Measurements from ENCODE around the gene GID8. TPM values are rescaled to one million over a fixed set of nuclear protein-coding genes. Genes with fewer than 3 reads are reported as not detected.

The GID8 gene
- total and polyA plus RNA-seq, 2 of the 13 experiments (the other 11 are each of a cell fraction or from before 2014, with no cell fraction given): 39.6 to 59.8 TPM

DNA sequence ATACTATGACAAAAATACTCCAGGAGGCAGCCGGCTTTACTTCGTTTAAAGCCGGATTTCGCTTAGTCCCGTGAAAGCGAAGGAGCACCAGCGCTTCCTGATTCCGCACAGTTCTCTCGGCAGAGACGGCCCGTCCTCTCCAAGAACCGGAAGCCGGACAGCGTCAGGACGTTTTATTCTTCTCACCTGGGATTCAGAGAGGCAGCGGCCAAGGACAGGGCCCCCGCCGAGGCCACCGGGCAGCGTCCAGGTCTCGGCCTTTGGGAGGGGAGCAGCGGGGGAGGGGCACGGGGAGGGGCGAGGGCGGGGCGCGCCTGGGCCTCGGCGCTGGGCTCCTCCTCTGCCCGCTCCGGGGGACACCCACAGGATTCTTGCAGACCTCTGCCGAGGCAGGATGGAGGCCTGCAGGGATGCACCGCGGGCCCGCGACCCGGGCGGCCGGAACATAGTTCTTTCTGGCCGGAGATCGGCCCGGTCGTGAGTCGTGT, 8.9 kb upstream of the GID8 start (continued):
- TF ChIP-seq, protein P1, sequence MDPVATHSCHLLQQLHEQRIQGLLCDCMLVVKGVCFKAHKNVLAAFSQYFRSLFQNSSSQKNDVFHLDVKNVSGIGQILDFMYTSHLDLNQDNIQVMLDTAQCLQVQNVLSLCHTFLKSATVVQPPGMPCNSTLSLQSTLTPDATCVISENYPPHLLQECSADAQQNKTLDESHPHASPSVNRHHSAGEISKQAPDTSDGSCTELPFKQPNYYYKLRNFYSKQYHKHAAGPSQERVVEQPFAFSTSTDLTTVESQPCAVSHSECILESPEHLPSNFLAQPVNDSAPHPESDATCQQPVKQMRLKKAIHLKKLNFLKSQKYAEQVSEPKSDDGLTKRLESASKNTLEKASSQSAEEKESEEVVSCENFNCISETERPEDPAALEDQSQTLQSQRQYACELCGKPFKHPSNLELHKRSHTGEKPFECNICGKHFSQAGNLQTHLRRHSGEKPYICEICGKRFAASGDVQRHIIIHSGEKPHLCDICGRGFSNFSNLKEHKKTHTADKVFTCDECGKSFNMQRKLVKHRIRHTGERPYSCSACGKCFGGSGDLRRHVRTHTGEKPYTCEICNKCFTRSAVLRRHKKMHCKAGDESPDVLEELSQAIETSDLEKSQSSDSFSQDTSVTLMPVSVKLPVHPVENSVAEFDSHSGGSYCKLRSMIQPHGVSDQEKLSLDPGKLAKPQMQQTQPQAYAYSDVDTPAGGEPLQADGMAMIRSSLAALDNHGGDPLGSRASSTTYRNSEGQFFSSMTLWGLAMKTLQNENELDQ (CRISPR knock-in tag; IDR thresholded peaks at IDR 0.05; ENCODE audit: borderline replicate concordance): no peak
- TF ChIP-seq SMAD1 (CRISPR knock-in tag; IDR thresholded peaks at IDR 0.05; ENCODE audit: borderline replicate concordance, low read depth) (no peak), RXRA (CRISPR knock-in tag; IDR thresholded peaks at IDR 0.05) (peak; percentile 20; the same call in 1 of the 2 replicates), PPARG (CRISPR knock-in tag; conservative IDR thresholded peaks at IDR 0.05) (no peak), PTBP1 (IDR thresholded peaks at IDR 0.05; ENCODE audit: low read depth, low read length, poor library complexity, severe bottlenecking) (no peak), RARA (CRISPR knock-in tag; IDR thresholded peaks at IDR 0.05) (peak; percentile 55; the same call in 1 of the 2 replicates), ZNF788 (CRISPR knock-in tag; IDR thresholded peaks at IDR 0.05; ENCODE audit: borderline replicate concordance) (peak; percentile 42; the same call in 1 of the 2 replicates), ZNF350 (CRISPR knock-in tag; IDR thresholded peaks at IDR 0.05; ENCODE audit: borderline replicate concordance, low read depth) (peak; percentile 47; the same call in 1 of the 2 replicates), ZNF766 (CRISPR knock-in tag; IDR thresholded peaks at IDR 0.05; ENCODE audit: borderline replicate concordance) (no peak), ZBTB3 (CRISPR knock-in tag; IDR thresholded peaks at IDR 0.05; ENCODE audit: borderline replicate concordance, low read depth) (no peak), SKI (IDR thresholded peaks at IDR 0.05; ENCODE audit: partially characterized antibody) (no peak), ZNF3 (CRISPR knock-in tag; IDR thresholded peaks at IDR 0.05) (no peak), JDP2 (CRISPR knock-in tag; IDR thresholded peaks at IDR 0.05; ENCODE audit: borderline replicate concordance) (no peak), HINFP (CRISPR knock-in tag; IDR thresholded peaks at IDR 0.05; ENCODE audit: low read depth) (no peak), ZNF281 (CRISPR knock-in tag; IDR thresholded peaks at IDR 0.05; ENCODE audit: borderline replicate concordance) (peak; percentile 86), ZNF703 (CRISPR knock-in tag; IDR thresholded peaks at IDR 0.05; ENCODE audit: borderline replicate concordance) (no peak)
- TF ChIP-seq, protein P2, sequence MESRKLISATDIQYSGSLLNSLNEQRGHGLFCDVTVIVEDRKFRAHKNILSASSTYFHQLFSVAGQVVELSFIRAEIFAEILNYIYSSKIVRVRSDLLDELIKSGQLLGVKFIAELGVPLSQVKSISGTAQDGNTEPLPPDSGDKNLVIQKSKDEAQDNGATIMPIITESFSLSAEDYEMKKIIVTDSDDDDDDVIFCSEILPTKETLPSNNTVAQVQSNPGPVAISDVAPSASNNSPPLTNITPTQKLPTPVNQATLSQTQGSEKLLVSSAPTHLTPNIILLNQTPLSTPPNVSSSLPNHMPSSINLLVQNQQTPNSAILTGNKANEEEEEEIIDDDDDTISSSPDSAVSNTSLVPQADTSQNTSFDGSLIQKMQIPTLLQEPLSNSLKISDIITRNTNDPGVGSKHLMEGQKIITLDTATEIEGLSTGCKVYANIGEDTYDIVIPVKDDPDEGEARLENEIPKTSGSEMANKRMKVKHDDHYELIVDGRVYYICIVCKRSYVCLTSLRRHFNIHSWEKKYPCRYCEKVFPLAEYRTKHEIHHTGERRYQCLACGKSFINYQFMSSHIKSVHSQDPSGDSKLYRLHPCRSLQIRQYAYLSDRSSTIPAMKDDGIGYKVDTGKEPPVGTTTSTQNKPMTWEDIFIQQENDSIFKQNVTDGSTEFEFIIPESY (CRISPR knock-in tag; IDR thresholded peaks at IDR 0.05): no peak
- TF ChIP-seq, protein P3, sequence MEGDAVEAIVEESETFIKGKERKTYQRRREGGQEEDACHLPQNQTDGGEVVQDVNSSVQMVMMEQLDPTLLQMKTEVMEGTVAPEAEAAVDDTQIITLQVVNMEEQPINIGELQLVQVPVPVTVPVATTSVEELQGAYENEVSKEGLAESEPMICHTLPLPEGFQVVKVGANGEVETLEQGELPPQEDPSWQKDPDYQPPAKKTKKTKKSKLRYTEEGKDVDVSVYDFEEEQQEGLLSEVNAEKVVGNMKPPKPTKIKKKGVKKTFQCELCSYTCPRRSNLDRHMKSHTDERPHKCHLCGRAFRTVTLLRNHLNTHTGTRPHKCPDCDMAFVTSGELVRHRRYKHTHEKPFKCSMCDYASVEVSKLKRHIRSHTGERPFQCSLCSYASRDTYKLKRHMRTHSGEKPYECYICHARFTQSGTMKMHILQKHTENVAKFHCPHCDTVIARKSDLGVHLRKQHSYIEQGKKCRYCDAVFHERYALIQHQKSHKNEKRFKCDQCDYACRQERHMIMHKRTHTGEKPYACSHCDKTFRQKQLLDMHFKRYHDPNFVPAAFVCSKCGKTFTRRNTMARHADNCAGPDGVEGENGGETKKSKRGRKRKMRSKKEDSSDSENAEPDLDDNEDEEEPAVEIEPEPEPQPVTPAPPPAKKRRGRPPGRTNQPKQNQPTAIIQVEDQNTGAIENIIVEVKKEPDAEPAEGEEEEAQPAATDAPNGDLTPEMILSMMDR (CRISPR knock-in tag; IDR thresholded peaks at IDR 0.05): no peak
